Neuronal stem cell (in vitro differentiated cells): ENCODE results near the gene GRID1.

Experiments
- DNase-seq: peaks from one replicate; pipeline ENCODE4 v3.0.0-alpha.2; 2013; ENCODE audit warnings: low spot score
- H2AFZ ChIP-seq: one replicate; pipeline ENCODE4 v1.6.1; 2013; ENCODE audit warnings: mild to moderate bottlenecking, low read length, inconsistent platforms
- H2AK5ac ChIP-seq: 2 replicates; pipeline ENCODE4 v1.6.1; 2013; ENCODE audit warnings: low read depth, mild to moderate bottlenecking, inconsistent platforms, low read length, moderate library complexity, mixed read lengths
- H2BK120ac ChIP-seq: 2 replicates; pipeline ENCODE4 v1.6.1; 2013; ENCODE audit warnings: low read depth, mild to moderate bottlenecking, inconsistent platforms, low read length, moderate library complexity, mixed read lengths
- H2BK12ac ChIP-seq: one replicate; pipeline ENCODE4 v1.6.1; 2013; ENCODE audit warnings: low read length, inconsistent platforms
- H2BK15ac ChIP-seq: 2 replicates; pipeline ENCODE4 v1.6.1; 2013; ENCODE audit warnings: mild to moderate bottlenecking, low read length, inconsistent platforms, mixed read lengths
- H2BK5ac ChIP-seq: one replicate; pipeline ENCODE4 v1.6.1; 2013; ENCODE audit warnings: inconsistent platforms, mild to moderate bottlenecking, low read length, moderate library complexity
- H3K14ac ChIP-seq: one replicate; pipeline ENCODE4 v1.6.1; 2013; ENCODE audit warnings: low read length, inconsistent platforms
- H3K18ac ChIP-seq: 2 replicates; pipeline ENCODE4 v1.6.1; 2013; ENCODE audit warnings: low read length, inconsistent platforms
- H3K23ac ChIP-seq: 2 replicates; pipeline ENCODE4 v1.6.1; 2013; ENCODE audit warnings: low read depth, mild to moderate bottlenecking, mixed read lengths, low read length, inconsistent platforms; ENCODE audit not compliant: poor library complexity
- H3K27ac ChIP-seq: replicated peaks from 3 replicates; pipeline ENCODE4 v1.5.1; 2013; ENCODE audit warnings: low read length, inconsistent platforms
- H3K27me3 ChIP-seq, 3 experiments: 2 replicates each; pipeline ENCODE4 v1.6.1; 2013; ENCODE audit warnings: low read length in 3 of 3, mild to moderate bottlenecking in 2 of 3, inconsistent platforms in 1 of 3, low read depth in 1 of 3, mixed read lengths in 1 of 3, moderate library complexity in 1 of 3; ENCODE audit not compliant: control insufficient read depth in 3 of 3, insufficient read depth in 3 of 3
- H3K36me3 ChIP-seq, 2 donors: replicated peaks in 1 of 2; 2 replicates each; pipeline ENCODE4 v1.6.1; 2013; ENCODE audit warnings: low read length in 2 of 2; ENCODE audit not compliant: control insufficient read depth in 2 of 2, insufficient read depth in 2 of 2
- H3K4ac ChIP-seq: 2 replicates; pipeline ENCODE4 v1.6.1; 2013; ENCODE audit warnings: inconsistent platforms, mild to moderate bottlenecking, low read length, moderate library complexity
- H3K4me1 ChIP-seq, 2 donors: 1 replicate in 1 of 2; 2 replicates in 1 of 2; pipeline ENCODE4 v1.6.1; 2013; ENCODE audit warnings: low read length in 2 of 2, low read depth in 1 of 2; ENCODE audit not compliant: control insufficient read depth in 2 of 2, insufficient read depth in 1 of 2
- H3K4me2 ChIP-seq: one replicate; pipeline ENCODE4 v1.6.1; 2013; ENCODE audit warnings: mild to moderate bottlenecking, low read length, inconsistent platforms; ENCODE audit not compliant: insufficient read depth, poor library complexity, severe bottlenecking
- H3K4me3 ChIP-seq, 2 donors: 2 replicates each; pipeline ENCODE4 v1.5.1; 2013; ENCODE audit warnings: low read length in 2 of 2, mild to moderate bottlenecking in 2 of 2, inconsistent platforms in 1 of 2, moderate library complexity in 1 of 2
- H3K79me1 ChIP-seq: one replicate; pipeline ENCODE4 v1.6.1; 2013; ENCODE audit warnings: low read depth, mild to moderate bottlenecking, inconsistent platforms, low read length, moderate library complexity
- H3K9ac ChIP-seq: one replicate; pipeline ENCODE4 v1.6.1; 2013; ENCODE audit warnings: mild to moderate bottlenecking, low read depth, low read length, inconsistent platforms; ENCODE audit not compliant: poor library complexity
- H3K9me3 ChIP-seq, 2 donors: replicated peaks in 1 of 2; 2 replicates each; pipeline versions ENCODE3 to v1.6.1; 2013; ENCODE audit warnings: low read length in 2 of 2, mild to moderate bottlenecking in 2 of 2, inconsistent platforms in 1 of 2, low read depth in 1 of 2, mixed read lengths in 1 of 2, moderate library complexity in 1 of 2; ENCODE audit not compliant: control insufficient read depth in 2 of 2, insufficient read depth in 1 of 2
- H4K8ac ChIP-seq: one replicate; pipeline ENCODE4 v1.6.1; 2013; ENCODE audit warnings: low read depth, mild to moderate bottlenecking, inconsistent platforms, low read length, moderate library complexity
- H4K91ac ChIP-seq: one replicate; pipeline ENCODE4 v1.6.1; 2013; ENCODE audit warnings: low read length, low read depth, mild to moderate bottlenecking, inconsistent platforms; ENCODE audit not compliant: poor library complexity
- WGBS, 2 donors: extraction: QIAGEN DNeasy Blood & Tissue Kit; methylation state at CpG; one replicate each; pipeline ENCODE4 v1.1.7; 2013; ENCODE audit warnings: missing lambda C conversion rate in 2 of 2, mixed read lengths in 1 of 2; ENCODE audit not compliant: insufficient read length in 2 of 2, insufficient replicate concordance in 1 of 2; ENCODE audit errors: extremely low coverage in 2 of 2; 5-methylcytosine and 5-hydroxymethylcytosine counted together

Gene GRID1

DNA sequence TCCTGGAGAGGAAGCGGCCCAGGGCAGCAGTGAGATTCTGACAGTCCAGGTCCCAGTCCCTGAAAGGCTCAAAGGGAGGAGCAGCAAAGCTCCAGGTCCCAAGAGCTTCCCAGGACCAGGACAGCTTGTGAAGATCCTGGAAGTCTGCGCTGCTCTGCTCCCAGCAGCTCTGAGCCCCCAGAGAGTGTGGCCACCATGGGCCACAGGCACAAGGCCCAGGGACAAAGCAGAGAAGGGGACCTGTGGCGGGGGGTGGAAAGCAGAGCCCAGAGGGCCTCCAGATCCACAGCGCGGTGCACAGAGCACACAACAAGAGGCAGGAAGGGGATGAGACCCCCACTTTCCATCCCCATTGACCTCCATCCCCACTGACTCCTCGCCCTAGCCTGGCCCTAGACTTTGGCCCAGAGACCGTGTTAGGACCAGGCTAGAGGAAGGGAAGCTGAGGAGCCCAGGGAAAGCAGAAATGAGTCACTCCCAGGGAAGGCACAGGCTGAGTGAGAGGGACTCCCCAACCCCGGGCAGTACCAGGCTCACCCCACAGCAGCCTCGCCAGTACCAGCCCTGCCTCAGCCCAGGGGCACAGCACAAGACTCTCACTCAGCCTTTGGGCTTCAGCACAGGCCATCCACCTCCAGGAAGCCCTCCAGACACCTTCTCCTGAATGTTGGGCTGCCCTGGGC, 75.5 kb downstream of the GRID1 start:
- WGBS, 2 donors, result no CpG with 5 or more reads among the region's 9 CpGs
- no peak for DNase-seq
- Histone ChIP-seq H3K27me3 (no peaks in the 10 kb centered on the region), H4K8ac (no peak overlapping the region), H3K9me3 (peaks cover 0 to 3% of the 10 kb centered on the region in 2 donors), H2BK120ac (no peak overlapping the region), H3K9ac (no peak overlapping the region), H3K23ac (no peak overlapping the region), H2BK12ac (no peak overlapping the region), H3K4me1 (no peaks in the 10 kb centered on the region), H3K18ac (peak overlapping the region; percentile 79), H3K4me2 (no peak overlapping the region), H2BK15ac (no peak overlapping the region), H3K4ac (no peak overlapping the region), H2AFZ (no peak overlapping the region), H4K91ac (no peak overlapping the region), H3K36me3 (no peaks in the 10 kb centered on the region), H2AK5ac (peak overlapping the region; percentile 85), H3K79me1 (no peaks in the 10 kb centered on the region), H2BK5ac (no peak overlapping the region), H3K27ac (no peak overlapping the region), H3K14ac (peak overlapping the region; percentile 84), H3K4me3 (no peak overlapping the region)

DNA sequence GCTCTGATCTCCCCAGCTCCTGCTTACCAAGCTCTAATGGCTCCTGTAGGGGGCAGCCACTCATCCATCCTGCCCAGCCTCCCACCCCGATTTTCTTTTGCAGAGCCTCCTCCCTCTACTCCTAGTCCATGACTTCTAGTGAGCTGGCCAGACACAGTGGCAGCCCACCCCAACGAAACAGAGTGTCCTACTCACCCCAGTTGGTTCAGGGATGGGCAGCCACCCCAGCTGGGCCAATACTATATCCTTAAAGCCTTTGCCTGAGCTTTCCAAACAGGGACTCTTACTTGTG, 77.1 kb downstream of the GRID1 start:
- Histone ChIP-seq H3K4me2 (no peak overlapping the region), H3K4ac (no peak overlapping the region), H3K4me3 (no peak overlapping the region), H2BK5ac (no peak overlapping the region), H3K4me1 (peaks cover 0 to 2% of the 10 kb centered on the region in 2 donors), H2BK120ac (no peak overlapping the region), H3K36me3 (no peaks in the 10 kb centered on the region), H2AFZ (no peak overlapping the region), H3K9ac (no peak overlapping the region), H2AK5ac (no peak overlapping the region), H3K27ac (no peak overlapping the region), H3K18ac (no peak overlapping the region), H3K9me3 (peaks cover 0 to 3% of the 10 kb centered on the region in 2 donors), H4K8ac (no peak overlapping the region), H3K79me1 (no peaks in the 10 kb centered on the region), H2BK12ac (no peak overlapping the region), H3K23ac (no peak overlapping the region), H2BK15ac (no peak overlapping the region), H3K27me3 (no peaks in the 10 kb centered on the region), H3K14ac (no peak overlapping the region), H4K91ac (no peak overlapping the region)
- no peak for DNase-seq
- WGBS, 2 donors, result no CpG with 5 or more reads among the region's 2 CpGs

DNA sequence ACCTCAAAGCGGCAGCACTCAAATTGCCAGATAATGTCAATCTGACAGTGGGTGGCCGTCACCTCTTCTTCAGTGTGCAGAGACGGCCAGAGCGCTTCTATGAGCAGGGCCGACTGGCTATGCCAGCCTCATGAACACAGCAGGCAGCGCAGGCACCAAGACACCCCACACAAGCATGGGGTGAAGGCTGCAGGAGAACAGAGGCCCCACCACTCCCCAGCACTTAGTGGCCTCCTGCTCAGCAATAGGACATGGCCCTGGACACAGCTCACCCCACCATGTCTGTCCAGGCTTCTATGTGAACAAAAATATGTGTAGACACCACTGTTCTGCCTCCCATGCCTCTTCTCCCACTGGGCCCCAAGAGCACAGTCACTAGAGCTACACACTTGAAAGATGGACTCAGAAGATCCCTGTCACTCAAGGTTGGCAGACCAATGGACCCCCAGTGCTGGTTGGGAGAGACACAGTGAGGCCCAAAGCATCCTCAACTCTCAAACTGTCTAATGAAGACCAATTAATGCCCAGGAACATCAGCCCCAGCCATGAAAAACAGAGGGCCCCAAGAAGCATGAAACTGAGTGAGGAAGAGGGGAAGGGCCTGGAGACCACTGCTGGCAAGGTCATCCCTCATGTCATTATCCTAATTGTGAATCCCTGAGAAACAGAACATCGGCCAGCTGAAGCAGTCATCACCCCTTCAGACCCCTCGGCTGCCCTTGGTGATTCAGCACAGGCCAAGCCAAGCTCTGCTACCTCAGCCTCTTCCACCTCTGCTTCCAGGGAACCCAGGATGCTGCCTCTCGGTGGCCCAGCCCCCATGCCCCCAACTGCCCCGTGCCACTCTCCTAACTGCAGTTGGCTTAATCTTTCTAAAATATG, 77.7 kb downstream of the GRID1 start:
- Histone ChIP-seq H3K27ac (no peak overlapping the region), H3K4me2 (no peak overlapping the region), H3K14ac (no peak overlapping the region), H3K9me3 (peaks cover 0 to 3% of the 10 kb centered on the region in 2 donors), H4K91ac (no peak overlapping the region), H3K23ac (no peak overlapping the region), H3K18ac (no peak overlapping the region), H3K9ac (no peak overlapping the region), H2AK5ac (no peak overlapping the region), H2BK5ac (no peak overlapping the region), H2BK12ac (no peak overlapping the region), H3K4me3 (no peak overlapping the region), H4K8ac (no peak overlapping the region), H3K4ac (no peak overlapping the region), H2BK120ac (no peak overlapping the region), H2BK15ac (no peak overlapping the region), H3K36me3 (no peaks in the 10 kb centered on the region), H3K27me3 (no peaks in the 10 kb centered on the region), H3K4me1 (peaks cover 0 to 2% of the 10 kb centered on the region in 2 donors), H2AFZ (no peak overlapping the region), H3K79me1 (no peaks in the 10 kb centered on the region)
- no CpG with 5 or more reads among the region's 10 CpGs for WGBS, 2 donors
- DNase-seq, result no peak

DNA sequence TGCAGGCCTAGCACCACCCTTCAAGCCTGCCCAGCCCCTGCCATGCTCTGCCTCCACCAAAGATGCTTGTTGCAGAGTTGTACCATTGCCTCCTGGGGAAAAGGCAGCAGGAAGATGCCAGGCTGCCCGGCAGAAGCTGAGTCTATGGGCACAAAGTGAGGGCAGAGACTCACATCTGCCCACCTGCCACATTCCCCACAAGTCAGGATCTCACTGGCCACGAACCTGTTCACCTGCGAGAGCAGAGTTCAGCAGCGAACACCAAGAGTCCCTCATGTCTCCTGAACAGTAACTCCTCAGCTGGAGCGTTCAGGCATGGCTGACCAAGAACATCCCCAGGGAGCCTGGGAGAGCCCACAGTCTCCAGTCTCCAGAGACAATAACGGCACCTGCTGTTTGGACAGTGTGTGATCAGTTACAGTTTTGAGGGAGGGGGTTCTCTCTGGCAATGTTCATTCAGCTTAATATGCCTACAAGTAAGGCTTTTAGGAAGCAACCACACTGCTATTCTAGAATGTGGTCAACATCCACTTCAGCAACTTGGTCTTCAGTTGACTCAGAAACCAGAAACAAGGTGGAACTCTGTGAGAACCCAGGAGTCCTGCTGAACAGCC, 78.5 kb downstream of the GRID1 start:
- no peak overlapping the region for H3K4ac ChIP-seq
- no peak overlapping the region for H2BK15ac ChIP-seq
- H3K9ac ChIP-seq, result no peak overlapping the region
- H3K27me3 ChIP-seq, result no peaks in the 10 kb centered on the region
- no peak overlapping the region for H3K4me3 ChIP-seq
- peak overlapping the region; percentile 44 for H2BK12ac ChIP-seq
- no peak overlapping the region for H3K23ac ChIP-seq
- peak overlapping the region; percentile 35 for H3K18ac ChIP-seq
- DNase-seq, result no peak
- peak overlapping the region; percentile 82 for H3K14ac ChIP-seq
- H4K91ac ChIP-seq, result no peak overlapping the region
- no peaks in the 10 kb centered on the region for H3K79me1 ChIP-seq
- no peaks in the 10 kb centered on the region for H3K36me3 ChIP-seq
- no peak overlapping the region for H2BK5ac ChIP-seq
- H2AK5ac ChIP-seq, result peak overlapping the region; percentile 52
- no peak overlapping the region for H3K27ac ChIP-seq
- no CpG with 5 or more reads among the region's 6 CpGs for WGBS, 2 donors
- H3K4me1 ChIP-seq, result peaks cover 0 to 2% of the 10 kb centered on the region in 2 donors
- peaks cover 0 to 3% of the 10 kb centered on the region in 2 donors for H3K9me3 ChIP-seq
- no peak overlapping the region for H4K8ac ChIP-seq
- H2BK120ac ChIP-seq, result no peak overlapping the region
- H2AFZ ChIP-seq, result no peak overlapping the region
- no peak overlapping the region for H3K4me2 ChIP-seq
